Fibroblast of skin of scalp (primary cell): ENCODE data around the gene ZNF516.

Source experiments
- DNase-seq: peaks from one replicate; pipeline ENCODE4 v3.0.0-alpha.2; 2013

The ZNF516 gene

GRCh38 chr18:76453932-76454331 is 41.1 kb downstream of the ZNF516 start:
- DNase-seq = no peak

GRCh38 chr18:76453057-76453561 is 41.9 kb downstream of the ZNF516 start:
- DNase-seq = no peak

DNA sequence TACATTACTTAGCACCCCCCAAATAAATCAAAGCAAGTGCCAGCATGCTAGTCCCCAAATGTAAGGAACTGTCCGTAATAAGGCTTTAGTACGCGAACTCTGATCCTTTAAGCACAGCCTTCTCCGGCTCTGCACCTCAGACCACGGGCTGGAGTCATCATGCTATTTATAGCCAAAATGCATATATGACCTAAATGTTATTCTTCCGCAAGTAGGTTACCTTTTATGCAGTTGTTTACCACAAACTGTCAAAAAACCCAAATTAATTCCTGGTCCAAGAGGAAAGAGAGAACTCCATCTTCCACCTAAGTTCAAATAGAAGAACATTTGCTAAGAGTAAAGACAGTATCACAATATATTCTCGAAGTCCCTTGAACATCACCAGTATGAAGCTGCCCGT is 42.7 kb downstream of the ZNF516 start:
- DNase-seq = no peak

DNA sequence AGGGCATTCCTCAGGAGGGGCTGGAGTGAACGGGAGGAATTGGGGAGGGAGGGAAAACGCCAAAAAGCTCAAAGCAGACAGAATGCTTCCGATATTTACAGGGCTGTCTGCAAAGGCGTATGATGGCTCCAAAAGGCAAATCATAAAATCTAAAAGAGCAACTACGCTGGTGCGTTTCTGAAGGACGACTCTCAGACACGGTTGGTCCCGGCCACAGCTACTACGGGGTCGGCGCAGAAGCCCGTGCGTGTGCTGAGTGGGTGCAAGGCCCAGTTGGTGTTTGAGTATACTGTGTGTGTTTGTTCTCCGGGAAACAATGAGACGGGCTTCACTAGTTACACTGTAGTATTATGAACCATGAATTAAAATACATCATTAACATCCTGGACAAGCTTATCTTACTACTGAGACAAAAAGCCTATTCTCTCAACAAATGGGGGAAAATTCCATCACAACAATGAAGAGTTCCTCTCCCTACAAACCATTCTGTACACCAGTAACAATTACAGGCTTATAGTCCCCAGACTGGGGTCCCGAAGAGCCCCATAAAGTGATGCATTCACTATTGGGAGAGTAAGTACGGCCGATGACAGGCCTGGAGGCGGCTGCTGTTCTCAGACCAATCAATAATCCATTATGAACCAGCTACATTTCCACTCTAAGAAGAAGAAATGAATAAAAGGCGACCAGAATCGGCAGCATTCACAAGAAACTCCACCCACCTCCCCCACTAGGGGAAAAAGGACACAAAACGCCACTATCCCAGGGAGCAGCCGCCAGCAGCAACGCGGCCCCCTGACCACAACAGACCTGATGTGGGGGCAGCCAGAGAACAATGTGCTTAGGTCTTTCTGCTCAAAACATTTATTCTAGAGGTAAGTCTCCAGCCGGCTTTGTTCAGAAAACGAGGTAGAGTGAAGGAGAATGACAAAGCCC is 43.4 kb downstream of the ZNF516 start:
- DNase-seq = no peak

GRCh38 chr18:76450452-76451395 is 44.3 kb downstream of the ZNF516 start:
- DNase-seq = peak; percentile 62

DNA sequence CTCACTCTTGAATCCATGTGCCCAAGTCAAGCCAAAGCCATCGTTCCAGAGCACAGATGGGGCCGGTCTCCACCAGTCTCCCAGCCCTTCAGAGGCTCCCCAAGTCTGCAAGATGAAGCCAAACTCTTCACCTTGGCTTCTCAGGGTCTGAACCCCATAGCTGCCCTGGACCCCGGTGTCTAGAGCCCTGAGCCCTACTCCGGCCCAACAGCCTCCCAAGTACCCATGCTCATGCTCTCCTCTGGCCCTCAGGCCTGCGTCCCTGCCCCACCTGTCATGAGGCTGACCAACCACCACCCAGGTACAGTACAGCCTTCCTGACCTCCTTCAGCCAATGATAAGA is 46.0 kb downstream of the ZNF516 start:
- DNase-seq = no peak

GRCh38 chr18:76448256-76449110 is 46.6 kb downstream of the ZNF516 start:
- no peak for DNase-seq

GRCh38 chr18:76447258-76447890 is 47.7 kb downstream of the ZNF516 start:
- no peak for DNase-seq

DNA sequence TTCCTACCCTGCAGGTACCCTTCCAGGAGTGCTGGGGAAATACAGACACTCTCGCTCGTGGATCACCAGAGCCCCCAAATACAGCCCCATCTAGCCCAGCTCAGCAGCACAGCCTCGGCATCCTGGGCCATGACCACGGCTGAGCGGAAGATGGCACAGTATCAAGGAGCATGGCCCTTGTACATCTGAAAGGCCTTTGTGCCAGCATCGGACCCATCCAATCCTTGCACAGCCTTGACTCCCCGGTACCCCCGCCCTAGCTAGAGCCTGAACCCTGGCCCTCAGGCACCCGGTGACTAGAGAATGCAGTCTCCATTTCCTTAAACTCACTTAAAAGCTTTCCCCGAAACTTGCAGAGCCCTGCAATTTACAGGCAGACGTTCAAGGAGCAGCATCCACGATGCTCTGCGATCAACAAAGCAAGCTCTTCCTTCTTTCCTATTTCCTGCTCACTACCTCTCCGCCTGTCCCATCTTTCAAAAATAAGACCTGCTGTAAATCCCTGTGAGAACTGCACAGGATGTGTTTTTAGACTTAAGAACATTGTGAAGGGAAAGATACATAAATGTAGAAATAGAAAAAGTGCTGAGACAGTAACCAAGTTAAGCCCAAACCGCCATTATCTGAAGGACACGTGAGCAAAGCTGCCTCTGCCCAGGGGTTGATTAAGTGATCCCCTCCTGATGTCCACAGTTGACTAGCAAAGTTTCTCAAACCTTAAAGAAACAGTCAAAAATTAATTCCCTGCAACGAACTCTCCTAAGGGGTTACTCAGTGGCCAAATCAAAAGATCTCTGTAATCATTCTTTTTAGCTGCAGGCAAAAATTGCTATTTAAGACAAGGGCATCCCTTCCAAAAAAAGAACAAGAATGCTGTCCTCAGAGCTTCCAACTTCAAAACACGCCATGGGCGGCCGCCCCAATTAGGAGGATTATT is 48.5 kb downstream of the ZNF516 start:
- no peak for DNase-seq

GRCh38 chr18:76445741-76446232 is 49.3 kb downstream of the ZNF516 start:
- DNase-seq = no peak

DNA sequence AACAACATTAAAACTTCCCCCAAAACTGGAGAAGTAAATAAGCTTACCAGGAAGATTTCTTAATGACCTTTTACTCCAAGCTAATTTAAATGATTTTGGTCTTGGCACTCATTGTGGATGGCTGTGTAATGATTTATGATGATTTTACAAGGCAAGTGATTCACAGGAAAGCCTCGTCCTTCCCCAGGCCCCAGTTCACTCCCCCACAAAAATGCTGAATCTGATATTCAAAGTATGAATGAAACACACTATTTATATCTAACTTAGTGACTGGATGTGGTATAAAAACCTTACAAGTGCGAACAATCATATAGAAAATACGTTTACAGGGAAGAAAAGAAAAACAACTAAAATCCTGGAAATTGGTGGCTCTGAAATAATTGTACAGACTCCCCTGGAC is 49.8 kb downstream of the ZNF516 start:
- DNase-seq = peak; percentile 89

GRCh38 chr18:76444446-76445105 is 50.5 kb downstream of the ZNF516 start:
- no peak for DNase-seq

DNA sequence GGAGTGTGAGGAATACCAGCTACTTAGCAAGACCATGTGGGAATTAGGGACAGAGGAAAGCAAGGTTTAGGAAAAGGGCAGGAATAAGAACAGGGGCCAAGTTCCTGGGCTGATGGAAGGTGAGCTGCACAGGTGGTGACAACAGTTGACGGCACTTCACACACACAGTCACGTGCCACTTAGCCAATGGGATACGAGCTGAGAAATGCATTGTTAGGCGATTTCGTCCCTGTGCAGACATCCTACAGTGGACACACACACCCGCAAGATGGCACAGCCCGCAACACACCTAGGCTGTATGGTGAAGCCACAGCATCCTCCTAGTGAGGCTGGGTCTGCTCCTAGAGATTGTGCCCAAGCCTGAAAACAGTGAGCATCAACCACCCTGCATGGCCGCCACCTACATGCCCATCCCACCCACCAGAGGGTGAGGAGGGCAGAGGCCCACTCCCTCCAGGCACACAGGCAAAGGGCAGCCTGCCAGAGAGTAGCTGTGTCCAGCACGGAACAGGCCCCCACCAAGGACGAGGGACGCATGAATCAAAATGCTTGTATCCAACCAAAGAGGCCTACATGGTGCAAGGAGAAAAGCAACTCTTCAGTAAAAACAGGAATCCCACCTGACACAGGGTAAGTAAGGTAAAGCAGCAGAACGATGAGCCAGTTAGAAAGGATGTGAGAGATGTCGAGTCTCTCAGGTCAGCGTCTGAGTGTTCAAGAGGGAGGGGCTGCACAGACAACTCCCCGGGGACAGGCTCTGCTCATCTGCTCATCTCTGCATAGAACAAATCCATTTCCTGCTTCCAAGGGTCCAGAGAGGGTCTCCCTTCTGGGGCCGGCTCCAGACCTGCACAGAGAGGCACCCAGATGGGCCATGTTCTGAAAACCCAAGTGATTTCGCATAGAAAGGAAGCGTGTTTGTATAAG is 51.3 kb downstream of the ZNF516 start:
- DNase-seq = no peak

DNA sequence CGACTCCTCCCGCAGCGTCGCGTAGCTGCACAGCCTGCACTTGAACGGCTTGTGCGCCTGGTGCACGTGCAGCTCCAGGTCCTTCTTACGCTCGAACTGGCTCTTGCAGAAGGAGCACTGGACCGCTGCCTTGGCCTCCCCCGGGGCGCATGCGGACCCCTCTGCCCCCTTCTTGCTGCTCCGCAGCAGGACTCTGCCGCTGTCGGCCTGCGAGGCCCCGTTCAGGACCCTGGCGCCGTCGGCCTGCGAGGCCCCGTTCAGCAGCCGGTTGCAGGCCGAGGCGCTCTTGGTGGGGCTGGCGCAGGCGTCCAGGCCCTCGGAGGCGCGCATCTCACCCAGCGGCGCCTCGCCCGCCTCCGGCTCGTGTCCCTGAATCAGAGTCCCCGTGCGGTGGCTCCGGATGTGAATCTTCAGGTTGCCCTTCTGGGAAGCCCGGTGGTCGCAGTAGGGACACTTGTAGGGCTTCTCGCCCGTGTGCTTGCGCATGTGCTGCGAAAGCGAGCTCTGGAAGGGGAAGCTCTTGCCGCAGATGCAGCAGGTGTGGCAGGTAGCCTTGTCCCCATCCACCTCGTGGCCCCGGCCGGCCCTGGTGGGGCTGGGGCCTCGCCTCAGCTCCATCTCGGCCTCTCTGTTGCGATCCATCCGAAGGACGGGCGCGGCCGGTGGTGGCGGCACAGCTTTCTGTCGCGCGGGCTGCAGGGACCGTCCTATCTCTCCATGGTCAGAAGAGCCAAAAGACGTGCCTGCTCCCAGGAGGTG is 52.5 kb downstream of the ZNF516 start:
- DNase-seq = no peak

- DNase-seq = no peak
Measured at GRCh38 chr18:76441668-76442412, 53.2 kb downstream of the ZNF516 start.

DNA sequence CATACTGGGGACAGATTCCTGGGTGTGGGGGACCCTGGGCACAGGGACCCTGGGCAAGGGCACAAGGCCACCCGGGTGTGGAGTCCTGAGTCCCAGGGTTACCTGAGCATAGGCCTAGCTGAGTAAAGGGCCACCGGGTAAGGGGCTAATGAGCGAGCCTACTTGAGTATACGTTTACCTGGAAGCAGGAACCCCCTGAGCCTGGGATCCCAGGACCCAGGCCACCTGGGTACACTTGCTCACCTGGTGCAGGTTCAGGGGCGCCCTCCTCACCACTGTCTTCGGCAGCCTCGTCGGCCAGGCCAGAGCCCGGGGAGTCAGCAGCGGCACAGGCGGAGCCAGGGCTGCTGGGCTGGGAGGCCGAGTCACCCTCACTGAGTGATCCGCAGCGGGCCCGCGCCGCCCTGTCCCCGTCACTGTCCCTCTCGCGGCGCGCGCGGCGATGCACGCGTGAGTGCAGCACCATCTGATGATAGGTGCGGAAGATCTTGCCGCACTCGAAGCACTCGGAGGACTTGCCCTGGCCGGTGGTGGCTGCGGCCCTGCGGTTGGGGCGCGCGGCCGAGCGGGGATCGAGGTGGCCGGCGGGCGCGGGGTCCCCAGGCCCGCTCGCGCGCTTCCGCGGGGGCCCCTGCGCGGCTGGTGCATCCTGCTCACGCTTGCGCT is 53.9 kb downstream of the ZNF516 start:
- DNase-seq = no peak

GRCh38 chr18:76437910-76438309 is 57.1 kb downstream of the ZNF516 start:
- DNase-seq = no peak
